HG02852 (cell line): Measurements from ENCODE around the gene DTX3.
"Not testable (repeated sequence)": the region's sequence is repeated elsewhere in the genome, so short reads cannot be mapped to it uniquely, and the experiment has no call there.

Experiments used
- ATAC-seq: cut with Tn5 transposase; IDR thresholded peaks from one replicate; pipeline ENCODE4 v1.9.1; 2021; ENCODE audit warnings: mild to moderate bottlenecking, moderate library complexity; ENCODE audit not compliant: unreplicated experiment

DTX3 gene

DNA sequence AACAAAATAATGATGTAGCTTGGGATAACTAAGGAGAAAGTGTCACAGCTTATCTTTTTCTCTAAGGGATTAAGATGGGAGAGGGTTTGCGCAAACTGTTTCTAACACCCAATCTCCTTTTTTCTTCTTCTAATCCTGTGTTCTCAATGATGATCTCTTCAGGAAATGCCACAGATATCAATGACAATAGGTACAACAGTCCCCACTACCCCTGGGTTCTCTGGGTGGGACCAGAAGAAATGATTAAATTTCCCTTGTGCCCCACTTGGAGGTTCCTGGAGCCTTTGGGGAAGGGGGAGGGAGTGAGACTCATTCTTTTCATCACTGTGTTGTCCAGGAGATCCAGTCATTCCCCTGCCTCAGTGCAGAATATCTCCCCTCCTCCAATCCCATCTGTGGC is 22.2 kb upstream of the DTX3 start:
- no peak for ATAC-seq

GRCh38 chr12:57583008-57583831 is 21.4 kb upstream of the DTX3 start:
- peak; percentile 96 for ATAC-seq

DNA sequence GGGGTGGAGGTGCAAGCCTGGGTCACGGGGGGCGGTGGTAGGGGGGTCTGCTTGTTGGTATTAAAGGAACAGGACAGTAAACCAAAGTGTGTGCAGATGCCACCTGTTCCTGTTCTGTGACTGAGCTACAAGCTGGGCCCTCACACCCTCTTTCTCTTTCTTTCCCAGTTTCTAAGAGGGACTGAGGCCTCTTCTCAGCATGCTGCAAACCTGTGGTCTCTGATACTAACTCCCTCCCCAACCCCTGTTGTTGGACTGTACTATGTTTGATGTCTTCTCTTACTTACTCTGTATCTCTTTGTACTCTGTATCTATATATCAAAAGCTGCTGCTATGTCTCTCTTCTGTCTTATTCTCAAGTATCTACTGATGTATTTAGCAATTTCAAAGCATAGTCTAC is 20.6 kb upstream of the DTX3 start:
- no peak for ATAC-seq

DNA sequence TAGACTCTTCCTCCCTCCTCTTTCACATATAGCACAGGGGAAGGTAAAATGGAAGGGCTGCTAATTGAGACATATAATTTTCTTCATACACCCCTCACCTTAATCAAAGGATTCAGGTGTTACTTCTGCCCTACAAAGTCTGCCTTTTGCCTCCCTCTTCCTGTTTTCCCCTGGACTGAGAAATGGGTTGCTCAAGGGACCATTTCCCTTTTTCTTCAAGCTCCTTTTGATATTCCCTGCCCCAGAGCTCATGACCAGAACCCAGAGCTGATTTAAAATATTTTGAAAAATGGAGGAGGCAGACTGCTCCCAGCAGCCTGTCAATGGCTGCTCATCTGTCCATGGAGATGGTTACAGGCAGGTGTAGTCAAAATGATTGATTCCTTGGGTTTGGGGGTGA is 19.9 kb upstream of the DTX3 start:
- no peak for ATAC-seq

GRCh38 chr12:57585156-57585555 is 19.5 kb upstream of the DTX3 start:
- ATAC-seq = no peak

DNA sequence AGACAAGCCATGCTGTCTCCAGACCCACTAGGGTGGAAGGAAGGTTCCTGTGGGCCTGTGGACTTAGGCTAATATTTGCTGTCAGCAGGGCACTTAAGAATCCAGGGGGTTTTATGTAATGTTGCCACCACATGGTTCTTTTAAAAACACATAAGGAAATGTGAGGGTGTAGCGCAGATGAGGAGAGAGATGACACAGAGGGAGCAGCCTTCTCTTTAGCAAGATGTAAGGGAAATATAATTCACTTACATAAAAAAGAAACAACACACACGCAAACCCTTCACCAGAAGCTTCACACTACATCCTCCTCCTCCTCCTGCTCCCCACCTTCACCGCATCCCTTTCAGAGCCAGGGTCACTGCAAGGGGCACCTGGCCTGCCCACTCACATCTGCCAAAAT is 18.5 kb upstream of the DTX3 start:
- no peak for ATAC-seq

DNA sequence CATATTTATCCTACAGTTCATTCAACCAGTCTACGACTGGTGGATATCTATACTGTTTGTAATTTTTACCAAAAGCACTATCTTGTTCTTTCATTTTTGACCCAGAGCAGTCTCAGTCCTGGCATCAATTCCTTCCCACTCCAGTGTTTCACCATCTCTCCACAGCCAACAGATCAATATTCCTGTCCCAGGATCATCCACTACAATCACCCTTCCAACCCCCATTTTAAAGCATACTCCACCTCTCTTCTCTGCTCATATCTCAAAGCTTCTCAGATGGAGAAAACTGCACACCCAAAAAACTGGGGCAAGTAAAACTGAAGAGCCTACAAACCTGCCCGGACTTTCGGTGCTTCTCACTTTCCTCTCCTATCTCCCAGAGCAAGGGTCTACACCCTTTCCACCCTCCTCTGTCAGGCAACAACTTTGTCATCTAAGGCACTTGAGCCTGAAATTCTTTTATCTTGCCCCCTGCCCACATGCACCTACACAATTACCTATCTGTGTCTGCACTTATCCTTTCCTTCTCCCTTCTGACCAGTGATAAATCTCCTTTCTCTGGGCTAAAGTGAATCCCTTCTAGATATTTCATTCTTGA is 17.7 kb upstream of the DTX3 start:
- no peak for ATAC-seq

- not testable (repeated sequence) for ATAC-seq
These were observed 15.5 kb upstream of the DTX3 start for GRCh38 chr12:57588951-57589610.

- no peak for ATAC-seq
These were observed 14.2 kb upstream of the DTX3 start for GRCh38 chr12:57590479-57590863.

- ATAC-seq = peak; percentile 97
These were observed 13.5 kb upstream of the DTX3 start, which contains the start of gene PIP4K2C for GRCh38 chr12:57590864-57591781. Gene PIP4K2C (plus strand): TSS chr12:57591192. CDS start chr12:57591290, 98 bp downstream.

DNA sequence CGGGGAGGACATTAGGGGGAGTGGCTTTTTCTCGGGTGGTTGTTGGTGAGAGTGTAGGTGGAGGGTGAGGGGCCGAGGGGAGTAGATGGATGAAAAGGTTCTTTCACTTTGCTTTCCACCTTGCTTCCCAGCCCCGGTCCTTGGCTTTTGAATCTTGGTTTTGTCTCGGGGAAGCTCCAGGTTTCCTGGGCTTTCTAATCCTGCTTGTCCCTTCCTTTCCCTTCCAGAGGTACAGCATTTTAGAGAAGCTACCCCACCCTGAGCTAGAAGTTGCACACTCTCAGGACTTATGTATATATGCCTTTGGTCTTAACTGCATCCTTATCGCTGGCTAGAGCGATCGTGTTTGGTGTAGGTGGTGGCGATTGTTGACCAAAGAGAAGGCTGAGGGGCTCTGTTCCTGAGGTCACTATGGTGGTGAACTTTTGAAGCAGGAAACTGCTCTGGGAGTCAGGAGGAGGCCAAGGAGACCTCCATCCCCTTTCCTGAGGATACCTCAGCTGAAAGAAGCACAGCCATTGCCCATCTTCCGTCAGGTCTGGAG is 12.8 kb upstream of the DTX3 start:
- ATAC-seq = peak; percentile 11

DNA sequence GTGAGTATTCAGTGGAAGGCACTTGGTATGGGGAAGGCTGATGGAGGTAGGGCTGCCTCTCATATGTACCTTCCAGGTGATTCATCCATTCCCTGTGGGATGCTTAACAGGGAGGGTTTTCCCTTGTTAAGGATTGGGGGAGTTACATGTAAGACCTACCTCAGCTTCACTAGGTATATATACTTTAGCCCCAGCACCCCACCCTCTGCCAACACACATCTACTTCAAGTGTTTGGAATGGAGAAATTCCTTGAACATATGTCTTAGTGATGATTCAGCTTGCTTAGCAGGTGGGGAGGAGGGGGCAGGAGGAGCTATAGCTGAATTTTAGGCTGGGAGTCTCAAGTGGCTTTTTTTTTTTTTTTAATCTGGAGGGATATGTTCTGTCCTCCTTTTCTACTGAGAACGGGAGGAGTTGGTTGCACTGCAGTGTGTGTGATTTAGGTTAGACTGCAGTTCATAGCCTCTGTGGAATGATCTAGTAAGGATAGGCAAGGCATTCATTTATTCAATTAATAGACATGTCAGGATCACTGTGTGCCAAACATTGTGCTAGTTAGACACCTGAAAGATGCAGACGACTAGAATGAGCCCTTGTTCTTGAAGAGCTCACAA is 12.0 kb upstream of the DTX3 start:
- ATAC-seq = no peak

GRCh38 chr12:57593187-57593586 is 11.4 kb upstream of the DTX3 start:
- no peak for ATAC-seq

DNA sequence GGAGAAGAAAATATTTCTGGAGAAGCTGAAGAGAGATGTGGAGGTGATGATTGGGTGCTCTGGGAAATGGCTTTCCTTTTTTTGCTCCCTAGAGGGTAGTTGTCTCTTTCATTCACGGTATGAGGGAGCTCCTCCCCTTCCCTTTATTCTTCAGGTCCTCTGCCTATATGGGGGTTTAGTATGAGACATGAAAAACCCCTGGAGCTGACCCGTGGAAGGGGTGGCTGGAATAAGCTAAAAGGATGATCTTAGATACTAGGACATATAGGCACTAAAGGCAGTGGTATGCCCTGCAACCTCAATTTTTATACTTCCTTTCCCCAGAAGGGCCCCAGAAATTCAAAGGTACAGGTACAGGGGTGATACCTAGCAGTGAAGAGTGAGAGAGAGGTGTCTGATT is 4.2 kb upstream of the DTX3 start:
- ATAC-seq = no peak

DNA sequence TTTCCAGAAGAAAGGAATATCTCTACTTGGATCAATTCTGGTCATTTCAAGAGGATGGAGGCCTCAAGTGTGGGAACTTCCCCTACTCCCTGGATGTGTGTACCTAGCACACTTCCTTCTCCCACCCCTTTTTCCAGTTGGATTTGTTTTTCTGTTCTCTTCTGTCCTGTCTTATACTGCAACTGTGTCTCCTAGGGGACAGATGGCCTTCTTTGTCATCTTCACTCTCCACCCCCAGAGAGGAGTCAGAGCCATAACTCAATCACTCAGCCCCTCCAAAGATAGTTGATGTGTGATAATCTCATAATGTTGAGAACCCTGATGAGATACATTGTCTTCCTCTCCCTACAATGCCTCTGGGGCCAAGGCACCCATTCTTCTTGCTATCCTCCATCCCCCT is 2.1 kb upstream of the DTX3 start:
- no peak for ATAC-seq

GRCh38 chr12:57603324-57603723 is 1.3 kb upstream of the DTX3 start:
- ATAC-seq = no peak

DNA sequence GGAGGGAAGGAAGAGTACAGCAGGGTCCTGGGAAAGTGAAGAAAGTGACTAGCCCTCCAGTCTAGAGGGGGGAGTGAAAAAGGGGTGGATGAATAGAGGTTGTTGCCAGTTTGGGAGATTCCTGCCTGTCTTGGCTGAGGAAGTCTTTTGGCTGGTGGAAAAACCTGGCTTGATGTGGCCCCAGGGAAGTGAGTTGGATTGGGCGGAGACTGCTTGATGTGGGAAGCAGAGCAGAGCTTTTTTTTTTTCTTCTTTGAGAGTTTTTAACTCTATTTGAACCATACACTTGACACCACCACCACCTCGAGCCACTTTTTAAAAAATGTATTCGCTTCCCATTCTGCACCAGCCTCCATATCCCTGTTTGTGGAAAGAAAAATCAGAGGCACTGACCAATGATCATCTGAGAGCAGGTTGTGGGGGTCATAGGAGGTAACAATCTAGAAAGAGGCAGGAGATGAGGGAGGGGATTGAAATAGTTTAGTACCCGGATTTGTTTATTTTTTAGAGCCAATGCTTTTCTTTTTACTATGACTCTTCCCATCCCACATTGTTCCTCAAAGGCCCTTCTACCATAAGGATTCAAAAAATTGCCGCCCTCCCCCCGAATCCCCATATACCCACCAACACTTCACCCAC is 690 bp upstream of the DTX3 start:
- ATAC-seq = no peak

GRCh38 chr12:57604992-57605810 is 577 bp downstream of the DTX3 start:
- ATAC-seq = peak; percentile 43

- ATAC-seq = no peak
These were observed 1.2 kb downstream of the DTX3 start for GRCh38 chr12:57605811-57606311.
